NCI-H345 treated with DMSO at 0.1 percent for 48 hours (cell line): ENCODE data around the gene CLEC2D.
"Not testable (repeated sequence)": the region's sequence is repeated elsewhere in the genome, so short reads cannot be mapped to it uniquely, and the experiment has no call there.

Experiments
- DNase-seq: peaks from one replicate; lab custom pipeline; 2025; ENCODE audit not compliant: unreplicated experiment; lab: John Stamatoyannopoulos, UW

CLEC2D gene

DNA sequence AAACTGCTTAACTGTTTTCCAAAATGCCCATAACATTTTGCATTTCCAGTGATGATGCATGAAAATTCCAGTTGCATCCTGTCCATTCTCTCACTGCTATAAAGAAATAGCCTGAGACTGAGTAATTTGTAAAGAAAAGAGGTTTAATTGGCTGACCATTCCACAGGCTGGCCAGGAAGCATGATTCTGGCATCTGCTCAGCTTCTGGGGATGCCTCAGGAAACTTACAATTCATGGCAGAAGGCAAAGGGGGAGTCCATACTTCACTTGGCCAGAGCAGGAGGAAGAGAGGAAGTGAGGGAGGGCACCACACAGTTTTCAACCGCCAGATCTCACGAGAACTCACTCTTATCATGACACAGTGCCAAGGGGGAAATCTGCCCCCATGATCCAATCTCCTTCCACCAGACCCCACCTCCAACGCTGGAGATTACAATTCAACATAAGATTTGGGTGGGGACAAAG is 18.2 kb upstream of the CLEC2D start:
- DNase-seq: no peak

DNA sequence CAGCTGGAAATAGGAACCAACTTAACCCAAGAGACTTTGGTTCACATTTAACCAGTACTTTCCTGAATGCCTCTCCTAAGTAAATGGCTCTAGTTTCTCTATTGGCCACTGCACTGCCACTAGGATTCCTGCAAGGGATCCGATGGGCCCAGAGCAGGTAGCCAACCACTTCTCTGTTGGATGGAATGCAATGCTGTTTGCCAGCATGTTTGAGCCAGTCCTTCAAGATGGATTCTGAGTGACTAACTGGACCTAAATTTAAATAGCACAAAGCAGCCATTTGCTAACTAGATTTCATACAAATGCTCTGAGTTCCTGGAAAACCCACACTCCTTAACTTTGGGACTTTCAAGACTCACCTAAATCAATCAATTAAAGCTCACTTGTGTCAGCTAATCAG is 9.5 kb upstream of the CLEC2D start:
- no peak for DNase-seq

DNA sequence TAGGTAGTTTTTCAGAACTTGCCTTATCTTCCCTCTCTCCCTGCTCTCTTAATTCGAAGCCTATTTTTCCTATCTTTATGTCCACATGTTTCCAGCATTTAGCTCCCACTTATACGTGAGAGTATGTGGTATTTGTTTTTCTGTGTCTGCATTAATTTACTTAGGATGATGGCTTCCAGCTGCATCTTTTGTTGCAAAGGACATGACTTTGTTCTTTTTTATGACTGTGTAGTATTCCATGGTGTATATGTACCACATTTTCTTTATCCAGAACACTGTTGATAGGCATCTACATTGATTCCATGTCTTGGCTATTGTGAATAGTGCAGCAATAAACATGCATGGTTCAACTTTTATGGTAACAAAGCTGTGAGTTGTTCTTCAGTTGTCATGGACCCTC is 7.8 kb upstream of the CLEC2D start:
- no peak for DNase-seq

DNA sequence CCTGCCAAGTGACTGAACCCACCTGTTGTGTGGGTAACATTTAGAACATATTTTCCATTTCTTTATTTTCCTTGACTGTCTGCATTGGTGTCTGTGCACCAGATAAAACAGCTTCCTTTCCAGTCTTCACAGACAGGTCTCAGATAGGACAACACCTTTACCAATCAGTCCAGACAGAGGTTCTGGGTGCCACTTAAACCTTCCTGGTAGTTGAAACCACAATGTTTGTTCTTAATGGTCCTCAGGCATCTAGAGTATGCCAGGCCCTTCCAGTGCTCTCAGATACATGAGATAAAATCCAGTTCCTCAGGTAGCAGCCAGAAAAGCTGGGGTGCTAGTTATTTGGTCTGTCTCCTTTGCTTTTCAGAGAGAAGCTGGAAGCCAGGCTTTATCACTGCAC is 7.0 kb upstream of the CLEC2D start:
- DNase-seq: no peak

DNA sequence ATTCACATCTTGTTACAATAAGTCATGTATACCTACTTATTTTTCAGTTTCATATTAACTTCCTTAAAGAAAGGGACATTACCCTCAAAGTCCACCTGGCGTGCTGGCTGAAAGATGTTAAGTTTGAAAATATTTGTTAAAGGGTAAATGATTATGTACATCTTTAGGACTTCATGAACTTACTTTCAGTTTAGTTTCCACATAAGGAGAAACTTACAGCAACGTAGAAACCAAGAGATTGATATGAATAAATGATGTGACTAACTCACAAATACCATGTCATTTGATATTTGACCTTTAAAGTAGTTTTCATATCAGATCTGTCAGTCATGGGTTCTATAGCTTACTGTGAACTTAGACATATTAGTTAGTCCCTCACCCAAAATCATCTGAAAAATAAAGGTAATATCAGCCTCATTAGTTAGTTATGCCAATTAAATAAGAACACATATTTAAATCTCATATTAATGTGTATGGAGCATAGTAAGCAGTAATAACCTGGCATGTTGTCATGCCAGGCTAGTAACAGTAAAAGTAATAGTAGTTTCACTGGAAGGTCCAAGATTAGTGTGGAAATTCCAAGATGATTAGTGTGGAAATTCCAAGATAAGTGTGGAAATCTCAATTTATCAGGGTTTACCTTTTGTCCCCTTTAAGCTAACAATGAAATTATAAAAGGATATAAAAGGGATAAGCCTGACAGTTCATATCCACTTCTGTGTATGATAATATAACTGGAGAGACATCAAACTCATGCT is 1.9 kb upstream of the CLEC2D start:
- DNase-seq: no peak

DNA sequence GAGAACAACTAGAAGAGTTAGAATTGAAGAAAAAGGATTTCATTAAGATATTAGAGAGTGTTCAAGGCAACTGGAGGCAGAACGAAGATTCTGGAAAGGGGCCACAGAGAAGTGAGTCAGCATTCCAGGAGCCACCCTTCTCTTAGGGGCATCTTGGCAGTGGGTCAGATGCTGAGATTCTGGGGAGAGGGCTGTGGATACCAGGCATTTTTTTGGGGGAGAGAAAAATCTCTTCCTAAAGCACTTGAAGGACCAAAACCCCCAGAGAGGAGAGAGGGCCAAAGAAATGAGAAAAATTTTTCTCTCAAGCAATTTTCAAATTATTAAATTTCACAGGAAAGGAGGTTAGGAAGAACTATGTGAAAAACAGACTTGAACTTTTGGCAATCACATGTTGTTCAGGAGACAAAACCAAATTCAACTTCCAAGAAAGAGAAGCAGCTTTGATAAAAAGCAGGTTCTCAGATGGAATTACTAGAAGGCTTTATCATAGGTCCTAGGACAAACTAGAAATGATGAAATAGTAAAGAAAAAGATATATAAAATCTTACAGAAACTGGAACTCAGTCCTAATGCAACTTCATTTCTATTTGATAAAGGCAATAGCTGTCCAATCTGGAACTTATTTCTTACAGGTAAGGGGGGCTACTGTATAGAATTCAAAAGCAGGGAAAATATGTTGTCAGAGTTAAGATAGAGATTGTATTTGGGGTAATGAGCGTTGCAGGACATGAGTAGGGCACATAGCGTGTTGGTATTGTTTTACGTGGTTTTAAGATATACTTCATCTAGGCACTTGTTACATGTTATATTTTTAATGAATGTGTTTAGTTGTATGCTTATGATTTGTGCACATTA is 1.1 kb upstream of the CLEC2D start:
- no peak for DNase-seq

DNA sequence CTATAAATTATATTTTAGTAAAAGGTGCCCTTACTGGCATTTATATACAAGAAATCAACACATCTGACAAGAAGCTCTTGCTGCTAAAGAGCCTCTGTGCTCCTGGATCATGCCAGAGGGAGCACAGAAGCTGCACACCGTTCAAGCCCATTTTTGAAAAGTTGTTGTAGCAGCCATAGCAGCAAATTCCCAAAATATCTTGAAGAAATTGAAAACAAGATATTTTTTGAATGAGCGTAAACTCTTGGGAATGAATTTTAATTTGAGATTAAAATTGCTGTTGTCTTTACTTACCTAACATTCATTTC is 540 bp upstream of the CLEC2D start:
- DNase-seq: no peak

DNA sequence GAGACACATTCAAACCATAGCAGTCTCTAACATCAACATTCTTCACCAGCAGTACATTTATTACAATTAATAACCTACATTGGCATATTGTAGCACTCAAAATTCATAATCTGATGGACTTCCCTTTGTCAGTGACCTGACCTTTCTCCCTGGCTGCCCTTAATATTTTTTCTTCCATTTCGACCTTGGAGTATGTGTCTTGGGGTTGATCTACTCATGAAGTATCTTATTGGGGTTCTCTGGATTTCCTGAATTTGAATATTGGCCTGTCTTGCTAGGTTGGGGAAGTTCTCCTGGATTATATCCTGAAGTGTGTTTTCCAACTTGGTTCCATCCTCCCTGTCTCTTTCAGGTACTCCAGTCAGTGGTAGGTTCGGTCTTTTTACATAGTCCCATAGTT is 2.8 kb downstream of the CLEC2D start:
- DNase-seq: not testable (repeated sequence)

DNA sequence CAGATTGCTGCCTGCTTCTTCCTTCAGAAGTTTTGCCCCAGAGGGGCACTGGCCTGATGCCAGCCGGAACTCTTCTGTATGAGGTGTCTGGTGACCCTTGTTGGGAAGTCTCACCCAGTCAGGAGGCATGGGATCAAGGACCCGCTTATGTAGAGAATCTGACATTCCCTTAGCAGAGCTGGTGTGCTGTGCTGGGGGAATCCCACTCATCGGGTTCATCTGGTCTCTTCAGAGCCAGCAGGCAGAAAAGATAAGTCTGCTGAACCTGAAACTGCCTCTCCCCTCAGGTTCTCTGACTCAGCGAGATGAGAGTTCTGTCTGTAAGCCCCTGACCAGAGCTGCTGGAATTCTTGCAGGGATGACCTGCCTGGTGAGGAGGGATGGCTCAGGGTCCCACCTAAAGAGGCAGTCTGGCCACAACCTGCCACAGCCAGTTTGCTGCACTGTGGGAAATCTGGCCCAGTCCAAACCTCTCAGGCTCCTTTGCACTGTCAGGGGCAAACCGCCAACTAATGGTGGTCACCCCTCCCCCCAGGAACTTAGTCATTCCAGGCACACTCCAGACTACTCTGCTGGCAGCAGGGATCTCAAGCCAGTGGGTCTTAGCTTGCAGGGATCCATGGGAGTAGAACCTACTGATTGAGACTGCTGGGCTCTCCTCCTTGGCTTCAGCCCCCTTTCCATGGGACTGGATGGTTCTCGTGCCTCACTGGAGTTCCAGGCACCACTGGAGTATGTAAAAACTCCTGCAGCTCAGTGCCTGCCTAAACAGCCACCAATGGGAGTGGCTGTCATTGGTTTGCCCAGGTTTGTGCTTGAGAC is 4.1 kb downstream of the CLEC2D start:
- DNase-seq: no peak

DNA sequence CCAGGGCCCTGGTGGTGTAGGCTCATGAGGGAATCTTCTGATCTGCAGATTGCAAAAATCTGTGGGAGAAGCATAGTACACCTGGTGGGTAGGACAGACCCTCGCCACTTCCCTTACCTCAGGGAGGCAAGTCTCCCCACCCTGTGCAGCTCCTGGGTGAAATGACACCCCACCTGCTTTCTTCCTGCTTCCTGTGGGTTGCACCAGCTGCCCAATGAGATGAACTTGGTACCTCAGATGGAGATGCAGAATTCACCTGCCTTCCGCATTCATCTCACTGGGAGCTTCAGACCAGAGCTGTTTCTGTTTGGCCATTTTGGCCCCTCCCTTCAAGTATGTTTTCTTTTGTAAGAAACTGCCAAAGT is 4.7 kb downstream of the CLEC2D start:
- no peak for DNase-seq

DNA sequence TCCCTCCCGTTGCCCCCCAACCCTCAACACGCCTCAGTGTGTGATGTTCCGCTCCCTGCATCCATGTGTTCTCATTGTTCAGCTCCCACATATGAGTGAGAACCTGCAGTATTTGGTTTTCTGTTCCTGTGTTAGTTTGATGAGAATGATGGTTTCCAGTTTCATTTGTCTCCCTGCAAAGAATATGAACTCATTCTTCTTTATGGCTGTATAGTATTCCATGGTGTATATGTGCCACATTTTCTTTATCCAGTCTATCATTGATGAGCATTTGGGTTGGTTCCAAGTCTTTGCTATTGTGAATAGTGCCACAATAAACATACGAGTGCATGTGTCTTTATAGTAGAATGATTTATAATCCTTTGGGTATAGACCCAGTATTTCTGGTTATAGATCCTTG is 13.0 kb downstream of the CLEC2D start:
- not testable (repeated sequence) for DNase-seq

DNA sequence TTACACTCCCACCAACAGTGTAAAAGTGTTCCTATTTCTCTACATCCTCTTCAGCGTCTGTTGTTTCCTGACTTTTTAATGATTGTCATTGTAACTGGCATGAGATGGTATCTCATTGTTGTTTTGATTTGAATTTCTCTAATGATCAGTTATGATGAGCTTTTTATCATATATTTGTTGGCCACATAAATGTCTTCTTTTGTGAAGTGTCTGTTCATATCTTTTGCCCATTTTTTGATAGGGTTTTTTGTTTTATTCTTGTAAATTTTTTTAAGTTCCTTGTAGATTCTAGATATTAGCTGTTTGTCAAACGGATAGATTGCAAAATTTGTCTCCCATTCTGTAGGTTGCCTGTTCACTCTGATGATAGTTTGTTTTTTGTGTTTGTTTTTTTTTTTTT is 13.4 kb downstream of the CLEC2D start:
- DNase-seq: not testable (repeated sequence)

DNA sequence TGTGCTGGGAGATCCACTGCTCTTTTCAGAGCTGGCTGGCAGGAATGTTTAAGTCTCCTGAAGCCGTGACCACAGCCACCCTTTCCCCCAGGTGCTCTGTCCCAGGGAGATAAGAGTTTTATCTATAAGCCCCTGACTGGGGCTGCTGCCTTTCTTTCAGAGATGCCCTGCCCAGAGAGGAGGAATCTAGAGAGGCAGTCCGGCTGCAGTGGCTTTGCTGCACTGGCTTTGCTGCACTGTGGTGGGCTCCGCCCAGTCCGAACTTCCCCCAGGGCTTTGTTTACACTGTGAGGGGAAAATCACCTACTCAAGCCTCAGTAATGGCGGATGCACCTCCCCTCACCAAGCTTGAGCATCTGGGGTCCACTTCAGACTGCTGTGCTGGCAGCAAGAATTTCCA is 15.9 kb downstream of the CLEC2D start:
- not testable (repeated sequence) for DNase-seq

DNA sequence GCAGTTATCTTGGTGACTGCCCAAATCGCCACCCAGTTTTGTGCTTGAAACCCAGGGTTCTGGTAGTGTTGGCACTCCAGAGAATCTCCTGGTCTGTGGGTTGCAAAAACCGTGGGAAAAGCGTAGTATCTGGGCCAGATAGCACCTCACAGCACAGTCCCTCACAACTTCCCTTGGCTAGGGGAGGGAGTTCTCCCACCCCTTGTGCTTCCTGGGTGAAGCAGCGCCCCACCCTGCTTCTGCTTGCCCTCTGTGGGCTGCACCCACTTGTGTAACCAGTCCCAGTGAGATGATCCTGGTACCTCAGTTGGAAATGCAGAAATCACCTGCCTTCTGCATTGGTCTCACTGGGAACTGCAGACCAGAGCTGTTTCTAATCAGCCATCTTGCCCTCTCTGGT is 16.4 kb downstream of the CLEC2D start:
- no peak for DNase-seq

DNA sequence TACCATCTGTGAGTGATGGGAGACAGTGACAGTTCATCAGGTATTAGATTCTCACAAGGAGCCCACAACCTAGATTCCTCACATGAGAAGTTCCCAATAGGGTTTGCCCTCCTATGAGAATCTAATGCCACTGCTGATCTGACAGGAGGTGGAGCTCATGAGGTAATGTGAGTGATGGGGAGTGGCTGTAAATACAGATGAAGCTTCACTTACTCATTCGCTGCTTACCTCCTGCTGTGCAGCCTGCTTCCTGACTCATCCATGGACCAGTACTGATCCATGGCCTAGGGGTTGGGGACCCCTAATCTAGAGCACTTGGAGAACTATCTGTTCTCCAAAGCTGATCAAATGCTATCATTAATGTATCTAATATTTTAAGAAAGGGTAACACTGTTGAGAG is 17.7 kb downstream of the CLEC2D start:
- no peak for DNase-seq

DNA sequence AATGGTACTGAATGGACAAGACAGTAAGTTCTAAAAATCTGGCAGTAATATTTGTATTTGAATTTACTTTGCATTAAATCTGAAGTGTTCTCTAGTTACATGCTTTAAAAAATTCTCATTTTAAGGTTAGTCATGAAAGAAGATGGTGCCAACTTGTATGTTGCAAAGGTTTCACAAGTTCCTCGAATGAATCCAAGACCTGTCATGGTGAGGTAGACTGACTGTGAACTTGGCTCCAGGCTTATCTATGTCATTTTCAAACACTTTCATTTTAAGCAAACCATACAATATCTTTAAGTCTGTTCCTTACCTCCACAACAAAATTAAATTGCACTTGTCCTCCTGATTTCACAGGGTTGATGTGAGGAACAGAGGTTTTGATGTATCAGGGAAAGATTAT is 23.4 kb downstream of the CLEC2D start:
- no peak for DNase-seq

DNA sequence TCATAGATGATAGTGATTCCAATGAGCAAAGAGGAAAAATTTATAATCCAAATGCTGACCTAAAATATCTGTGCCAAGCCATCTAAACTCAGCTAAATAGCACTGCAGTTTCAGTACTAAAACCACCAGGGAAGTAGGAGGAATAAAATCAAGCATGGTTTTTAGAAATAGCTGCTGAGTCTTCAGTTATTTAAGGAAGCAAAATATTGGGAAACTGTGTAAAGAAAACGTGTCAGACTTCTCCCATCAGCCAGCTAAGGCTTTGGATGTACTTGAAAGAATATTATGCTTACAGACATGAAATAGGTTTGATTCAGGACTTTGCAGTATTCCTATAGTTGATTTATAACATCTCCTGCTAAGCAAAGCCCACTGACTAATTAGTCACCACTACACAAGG is 24.7 kb downstream of the CLEC2D start:
- DNase-seq: no peak

DNA sequence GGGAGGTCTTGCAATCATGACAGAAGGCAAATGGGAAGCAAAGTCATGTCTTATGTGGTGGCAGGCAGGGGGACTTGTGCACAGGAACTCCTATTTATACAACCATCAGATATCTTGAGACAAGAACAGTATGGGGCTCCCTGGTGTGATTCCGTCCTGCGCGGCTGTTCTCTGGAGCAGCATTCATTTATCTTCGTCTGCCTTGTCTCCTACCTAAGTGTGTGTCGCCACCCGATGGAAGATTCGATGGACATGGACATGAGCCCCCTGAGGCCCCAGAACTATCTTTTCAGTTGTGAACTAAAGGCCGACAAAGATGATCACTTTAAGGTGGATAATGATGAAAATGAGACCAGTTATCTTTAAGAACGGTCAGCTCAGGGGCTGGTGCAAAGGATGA is 25.6 kb downstream of the CLEC2D start:
- DNase-seq: not testable (repeated sequence)

DNA sequence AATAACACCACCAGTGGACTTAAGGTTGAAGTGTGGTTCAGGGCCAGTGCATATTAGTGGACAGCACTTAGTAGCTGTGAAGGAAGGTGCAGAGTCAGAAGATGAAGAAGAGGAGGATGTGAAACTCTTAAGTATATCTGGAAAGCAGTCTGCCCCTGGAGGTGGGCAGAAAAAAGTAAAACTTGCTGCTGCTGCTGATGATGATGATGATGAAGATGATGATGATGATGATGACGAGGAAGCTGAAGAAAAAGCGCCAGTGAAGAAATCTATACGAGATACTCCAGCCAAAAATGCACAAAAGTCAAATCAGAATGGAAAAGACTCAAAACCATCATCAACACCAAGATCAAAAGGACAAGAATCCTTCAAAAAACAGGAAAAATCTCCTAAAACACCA is 26.1 kb downstream of the CLEC2D start:
- DNase-seq: not testable (repeated sequence)

DNA sequence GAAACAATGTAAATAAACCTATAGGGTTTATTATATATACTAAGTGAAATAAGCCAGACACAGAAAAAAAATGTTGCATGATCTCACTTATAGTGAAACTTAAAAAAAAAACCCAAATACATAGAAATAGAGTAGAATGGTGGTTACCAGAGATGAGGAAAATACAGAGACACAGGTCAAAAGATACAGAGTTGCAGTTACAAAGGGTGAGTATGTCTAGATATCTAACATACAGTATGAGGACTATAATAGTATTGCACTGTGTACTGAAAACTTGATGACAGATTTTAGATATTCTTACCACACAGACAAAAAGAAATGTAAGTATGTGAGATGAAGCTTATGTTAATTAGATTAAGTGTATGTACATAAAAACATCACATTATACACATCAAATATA is 28.1 kb downstream of the CLEC2D start:
- DNase-seq: no peak

DNA sequence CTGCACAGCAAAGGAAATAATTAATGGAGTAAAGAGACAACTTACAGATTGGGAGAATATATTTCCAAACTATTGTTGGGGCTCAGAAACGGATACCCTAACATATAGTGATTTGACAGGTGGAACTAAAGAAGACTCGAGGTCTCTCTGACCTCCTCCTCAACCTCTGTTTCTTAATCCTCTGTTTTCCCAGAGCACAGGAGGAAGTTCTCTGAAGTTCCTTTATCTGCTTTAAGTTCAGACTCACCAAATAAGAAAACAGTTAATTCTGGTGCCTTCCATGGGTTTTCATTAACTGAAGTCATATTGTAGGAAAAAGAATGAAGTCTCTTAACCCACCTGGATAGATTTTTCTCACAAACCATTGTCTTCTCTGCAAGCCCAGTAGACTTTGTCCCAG is 29.2 kb downstream of the CLEC2D start:
- DNase-seq: no peak
